Erythroblast (primary cell): ENCODE measurements around the gene METTL21C.

Experiments
- GATA1 ChIP-seq: IDR thresholded peaks from 2 replicates; pipeline ENCODE4 v1.6.1; 2011; ENCODE audit warnings: low read depth, mild to moderate bottlenecking, control low read depth, low read length, moderate library complexity
- POLR2A ChIP-seq: IDR thresholded peaks from 2 replicates; pipeline ENCODE4 v1.6.1; 2011; ENCODE audit warnings: mild to moderate bottlenecking, low read length

DNA sequence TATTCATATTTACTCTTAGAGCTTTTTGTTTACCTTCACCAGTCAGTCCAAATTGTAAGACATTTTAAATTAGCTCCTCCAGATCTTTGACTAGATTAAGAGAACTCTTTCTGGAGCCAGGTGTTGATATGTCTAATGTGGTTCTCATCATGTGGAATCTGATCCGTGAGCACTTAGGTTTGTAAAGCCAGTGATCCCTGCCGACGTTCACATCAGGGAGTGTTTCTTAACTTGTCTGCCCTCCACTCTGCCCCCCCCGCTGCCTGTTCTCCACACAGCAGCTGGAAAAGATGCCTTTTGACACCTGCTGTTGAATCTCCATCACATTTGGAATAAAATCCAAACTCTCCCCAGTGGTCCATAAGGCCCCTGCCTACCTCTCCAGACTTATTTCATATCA, 17.7 kb downstream of the METTL21C start:
- TF ChIP-seq POLR2A (no peak), GATA1 (no peak)
